Mononuclear cell (primary cell): ENCODE results near the gene NUP98. TPM values are rescaled to one million over a fixed set of nuclear protein-coding genes. Genes with fewer than 3 reads are reported as not detected.

Source experiments
- H3K27me3 ChIP-seq: 2 replicates; pipeline ENCODE4 v1.6.0; 2011; ENCODE audit warnings: low read length, control low read depth; ENCODE audit not compliant: insufficient read depth
- H3K4me1 ChIP-seq: 2 replicates; pipeline ENCODE4 v1.5.1; 2011; ENCODE audit warnings: mild to moderate bottlenecking, low read length, control low read depth; ENCODE audit not compliant: insufficient read depth
- H3K4me3 ChIP-seq: 2 replicates; pipeline ENCODE4 v1.5.1; 2011; ENCODE audit warnings: mild to moderate bottlenecking, low read length, moderate library complexity
- H3K9me3 ChIP-seq: 2 replicates; pipeline ENCODE4 v1.5.1; 2011; ENCODE audit warnings: low read depth, mild to moderate bottlenecking, control low read depth, low read length
- total RNA-seq: library from RNA; depleted of rRNA; stranded (reverse); fragments of >200 nt; gene quantifications from one replicate; pipeline ENCODE4 v1.2.3, GENCODE V29; 2012

Gene NUP98
- total RNA-seq, result 227 TPM

GRCh38 chr11:3797329-3798090 lies at the start of gene NUP98:
NUP98 (minus strand) TSS chr11:3797554; CDS start chr11:3782117, 15,437 bp downstream.
- Histone ChIP-seq H3K4me3 (peak within 1 kb of the TSS; percentile 95), H3K27me3 (no peaks in the 10 kb centered on the region), H3K9me3 (no peaks in the 10 kb centered on the region), H3K4me1 (peaks cover 35% of the 10 kb centered on the region)

- Histone ChIP-seq H3K4me3 (no peak overlapping the region), H3K27me3 (no peaks in the 10 kb centered on the region), H3K9me3 (no peaks in the 10 kb centered on the region), H3K4me1 (peaks cover 9% of the 10 kb centered on the region)
Observed at GRCh38 chr11:3845670-3846069, 48.3 kb upstream of the NUP98 start.

- H3K4me1 ChIP-seq, result peaks cover 9% of the 10 kb centered on the region
- no peaks in the 10 kb centered on the region for H3K9me3 ChIP-seq
- no peaks in the 10 kb centered on the region for H3K27me3 ChIP-seq
- no peak overlapping the region for H3K4me3 ChIP-seq
Observed at GRCh38 chr11:3845246-3845645, 47.9 kb upstream of the NUP98 start.

GRCh38 chr11:3843326-3843725 lies 46.0 kb upstream of the NUP98 start:
- H3K4me3 ChIP-seq, result no peak overlapping the region
- H3K9me3 ChIP-seq, result no peaks in the 10 kb centered on the region
- H3K27me3 ChIP-seq, result no peaks in the 10 kb centered on the region
- H3K4me1 ChIP-seq, result peaks cover 19% of the 10 kb centered on the region

GRCh38 chr11:3841426-3842350 lies 44.3 kb upstream of the NUP98 start:
- no peaks in the 10 kb centered on the region for H3K9me3 ChIP-seq
- peaks cover 35% of the 10 kb centered on the region for H3K4me1 ChIP-seq
- peak overlapping the region; percentile 36 for H3K4me3 ChIP-seq
- H3K27me3 ChIP-seq, result no peaks in the 10 kb centered on the region

- H3K4me3 ChIP-seq, result peak within 1 kb of the TSS; percentile 96
- H3K9me3 ChIP-seq, result no peaks in the 10 kb centered on the region
- H3K27me3 ChIP-seq, result no peaks in the 10 kb centered on the region
- peaks cover 42% of the 10 kb centered on the region for H3K4me1 ChIP-seq
Observed at GRCh38 chr11:3840870-3841425, 43.6 kb upstream of the NUP98 start, which contains the start of gene RHOG. RHOG (minus strand) TSS chr11:3840959; CDS start chr11:3828138, 12,821 bp downstream.

GRCh38 chr11:3840004-3840869 lies 42.9 kb upstream of the NUP98 start:
- Histone ChIP-seq H3K4me3 (peak overlapping the region; percentile 96), H3K9me3 (no peaks in the 10 kb centered on the region), H3K4me1 (peaks cover 49% of the 10 kb centered on the region), H3K27me3 (no peaks in the 10 kb centered on the region)

- Histone ChIP-seq H3K9me3 (no peaks in the 10 kb centered on the region), H3K27me3 (no peaks in the 10 kb centered on the region), H3K4me3 (peak overlapping the region; percentile 96), H3K4me1 (peaks cover 67% of the 10 kb centered on the region)
Observed at GRCh38 chr11:3838504-3838903, 41.1 kb upstream of the NUP98 start.

- peak overlapping the region; percentile 96 for H3K4me3 ChIP-seq
- H3K4me1 ChIP-seq, result peaks cover 74% of the 10 kb centered on the region
- no peaks in the 10 kb centered on the region for H3K9me3 ChIP-seq
- no peaks in the 10 kb centered on the region for H3K27me3 ChIP-seq
Observed at GRCh38 chr11:3837793-3838192, 40.4 kb upstream of the NUP98 start.

GRCh38 chr11:3836903-3837302 lies 39.5 kb upstream of the NUP98 start:
- Histone ChIP-seq H3K4me3 (peak overlapping the region; percentile 96), H3K9me3 (no peaks in the 10 kb centered on the region), H3K4me1 (peaks cover 79% of the 10 kb centered on the region), H3K27me3 (no peaks in the 10 kb centered on the region)

GRCh38 chr11:3835751-3836150 lies 38.4 kb upstream of the NUP98 start:
- Histone ChIP-seq H3K4me1 (peaks cover 86% of the 10 kb centered on the region), H3K27me3 (no peaks in the 10 kb centered on the region), H3K4me3 (peak overlapping the region; percentile 12), H3K9me3 (no peaks in the 10 kb centered on the region)

- peaks cover 95% of the 10 kb centered on the region for H3K4me1 ChIP-seq
- no peaks in the 10 kb centered on the region for H3K9me3 ChIP-seq
- peak overlapping the region; percentile 26 for H3K4me3 ChIP-seq
- H3K27me3 ChIP-seq, result no peaks in the 10 kb centered on the region
Observed at GRCh38 chr11:3834664-3835461, 37.5 kb upstream of the NUP98 start.

- peaks cover 100% of the 10 kb centered on the region for H3K4me1 ChIP-seq
- no peaks in the 10 kb centered on the region for H3K27me3 ChIP-seq
- H3K4me3 ChIP-seq, result peak overlapping the region; percentile 26
- no peaks in the 10 kb centered on the region for H3K9me3 ChIP-seq
Observed at GRCh38 chr11:3834349-3834663, 37.0 kb upstream of the NUP98 start.

- H3K4me3 ChIP-seq, result no peak overlapping the region
- H3K9me3 ChIP-seq, result no peaks in the 10 kb centered on the region
- peaks cover 97% of the 10 kb centered on the region for H3K4me1 ChIP-seq
- no peaks in the 10 kb centered on the region for H3K27me3 ChIP-seq
Observed at GRCh38 chr11:3833449-3833848, 36.1 kb upstream of the NUP98 start.
